Coronary artery (tissue), 2 donors: ENCODE data around the gene ATF7IP2.
A peak's percentile ranks its signal among the peaks of the same experiment; 100 is the strongest.
"Not testable (repeated sequence)": the region's sequence is repeated elsewhere in the genome, so short reads cannot be mapped to it uniquely, and the experiment has no call there.

Experiments
- DNase-seq: peaks from one replicate; pipeline ENCODE4 v3.0.0-alpha.2; 2017; ENCODE audit warnings: low spot score
- H3K27ac ChIP-seq, 2 donors: fragments of 200-600 bp; sonication (generic); one replicate each; pipeline ENCODE4 v1.5.1; 2016 to 2019
- H3K4me3 ChIP-seq: fragments of 200-600 bp; sonication (generic); 2 replicates; pipeline ENCODE4 v1.5.1; 2016; ENCODE audit warnings: mild to moderate bottlenecking, moderate library complexity
- TF ChIP-seq, protein P1 (sequence below): fragments of 200-600 bp; sonication (generic); IDR thresholded peaks from one replicate; pipeline ENCODE4 v1.5.1; 2019; ENCODE audit warnings: antibody characterized with exemption

The ATF7IP2 gene, protein sequence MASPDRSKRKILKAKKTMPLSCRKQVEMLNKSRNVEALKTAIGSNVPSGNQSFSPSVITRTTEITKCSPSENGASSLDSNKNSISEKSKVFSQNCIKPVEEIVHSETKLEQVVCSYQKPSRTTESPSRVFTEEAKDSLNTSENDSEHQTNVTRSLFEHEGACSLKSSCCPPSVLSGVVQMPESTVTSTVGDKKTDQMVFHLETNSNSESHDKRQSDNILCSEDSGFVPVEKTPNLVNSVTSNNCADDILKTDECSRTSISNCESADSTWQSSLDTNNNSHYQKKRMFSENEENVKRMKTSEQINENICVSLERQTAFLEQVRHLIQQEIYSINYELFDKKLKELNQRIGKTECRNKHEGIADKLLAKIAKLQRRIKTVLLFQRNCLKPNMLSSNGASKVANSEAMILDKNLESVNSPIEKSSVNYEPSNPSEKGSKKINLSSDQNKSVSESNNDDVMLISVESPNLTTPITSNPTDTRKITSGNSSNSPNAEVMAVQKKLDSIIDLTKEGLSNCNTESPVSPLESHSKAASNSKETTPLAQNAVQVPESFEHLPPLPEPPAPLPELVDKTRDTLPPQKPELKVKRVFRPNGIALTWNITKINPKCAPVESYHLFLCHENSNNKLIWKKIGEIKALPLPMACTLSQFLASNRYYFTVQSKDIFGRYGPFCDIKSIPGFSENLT

DNA sequence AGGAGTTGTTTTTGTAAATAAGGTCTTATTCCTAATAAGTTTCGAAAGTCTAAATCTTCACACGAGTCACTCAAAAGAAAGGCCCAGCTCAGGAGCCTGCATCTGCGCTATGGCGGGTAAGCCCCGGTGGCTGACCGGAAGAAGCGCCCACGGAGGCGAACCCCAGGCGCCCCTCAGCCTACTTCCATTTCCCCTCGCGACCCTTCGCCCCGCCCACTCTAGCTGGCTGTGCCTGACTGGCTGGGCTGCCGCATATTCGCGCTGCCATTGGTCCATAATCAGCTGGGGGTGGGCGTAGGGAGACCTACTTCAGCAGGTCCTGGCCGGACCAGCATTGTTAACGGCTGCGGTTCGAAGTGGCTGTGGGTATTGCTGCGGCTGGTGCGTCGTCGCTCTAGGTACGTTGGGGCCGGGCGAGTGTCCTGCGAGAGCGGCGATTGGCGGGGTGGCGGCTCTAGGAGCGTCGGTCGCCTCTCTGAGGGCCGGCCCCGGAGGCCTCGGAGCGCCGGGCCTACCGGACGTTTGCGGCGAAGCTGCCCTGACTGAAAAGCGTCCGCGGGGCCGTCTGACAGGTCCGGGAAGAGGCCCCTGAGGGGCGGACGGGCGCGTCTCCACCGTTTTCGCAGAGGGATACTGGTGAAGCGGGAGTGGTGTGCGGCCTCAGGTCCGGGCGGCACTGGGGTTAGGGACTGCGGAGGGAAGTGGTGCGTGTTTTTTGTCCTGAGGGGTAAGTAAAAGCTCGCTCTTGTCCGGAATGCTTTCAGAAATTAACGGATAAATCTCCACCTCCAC, at the start of gene ATF7IP2:
Gene ATF7IP2, plus strand, starts transcription at position 337 of the 792 bp plus-strand sequence. CDS start 44,560 bp downstream, outside the sequence.
- TF ChIP-seq, protein P1, sequence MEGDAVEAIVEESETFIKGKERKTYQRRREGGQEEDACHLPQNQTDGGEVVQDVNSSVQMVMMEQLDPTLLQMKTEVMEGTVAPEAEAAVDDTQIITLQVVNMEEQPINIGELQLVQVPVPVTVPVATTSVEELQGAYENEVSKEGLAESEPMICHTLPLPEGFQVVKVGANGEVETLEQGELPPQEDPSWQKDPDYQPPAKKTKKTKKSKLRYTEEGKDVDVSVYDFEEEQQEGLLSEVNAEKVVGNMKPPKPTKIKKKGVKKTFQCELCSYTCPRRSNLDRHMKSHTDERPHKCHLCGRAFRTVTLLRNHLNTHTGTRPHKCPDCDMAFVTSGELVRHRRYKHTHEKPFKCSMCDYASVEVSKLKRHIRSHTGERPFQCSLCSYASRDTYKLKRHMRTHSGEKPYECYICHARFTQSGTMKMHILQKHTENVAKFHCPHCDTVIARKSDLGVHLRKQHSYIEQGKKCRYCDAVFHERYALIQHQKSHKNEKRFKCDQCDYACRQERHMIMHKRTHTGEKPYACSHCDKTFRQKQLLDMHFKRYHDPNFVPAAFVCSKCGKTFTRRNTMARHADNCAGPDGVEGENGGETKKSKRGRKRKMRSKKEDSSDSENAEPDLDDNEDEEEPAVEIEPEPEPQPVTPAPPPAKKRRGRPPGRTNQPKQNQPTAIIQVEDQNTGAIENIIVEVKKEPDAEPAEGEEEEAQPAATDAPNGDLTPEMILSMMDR: no peak
- DNase-seq: peak; percentile 89
- Histone ChIP-seq H3K27ac (peak within 1 kb of the TSS; percentile 54 to 74), H3K4me3 (peak within 1 kb of the TSS; percentile 80)

DNA sequence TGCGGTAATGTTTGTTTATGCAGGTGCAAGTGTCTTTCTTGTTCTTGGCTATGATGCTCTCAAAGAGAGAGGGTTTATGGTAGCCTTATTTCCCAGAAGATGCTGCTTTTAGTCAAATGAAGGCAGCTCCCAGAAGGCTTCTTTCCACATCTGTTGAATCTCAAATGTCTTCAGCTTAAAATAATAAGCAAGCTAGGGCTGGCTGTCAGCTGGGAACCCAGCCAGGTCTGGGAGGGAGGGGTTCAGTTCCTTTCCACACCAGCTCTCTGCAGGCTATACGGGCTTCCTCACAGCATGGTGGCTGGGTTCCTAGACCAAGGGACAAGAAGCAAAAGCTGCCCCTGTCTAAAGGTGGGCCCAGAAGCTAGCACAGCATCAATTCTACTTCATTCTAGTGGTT, 47.4 kb upstream of the ATF7IP2 start:
- no peak overlapping the region for H3K27ac ChIP-seq
- no peak for DNase-seq
- TF ChIP-seq, protein P1: no peak
- no peak overlapping the region for H3K4me3 ChIP-seq

DNA sequence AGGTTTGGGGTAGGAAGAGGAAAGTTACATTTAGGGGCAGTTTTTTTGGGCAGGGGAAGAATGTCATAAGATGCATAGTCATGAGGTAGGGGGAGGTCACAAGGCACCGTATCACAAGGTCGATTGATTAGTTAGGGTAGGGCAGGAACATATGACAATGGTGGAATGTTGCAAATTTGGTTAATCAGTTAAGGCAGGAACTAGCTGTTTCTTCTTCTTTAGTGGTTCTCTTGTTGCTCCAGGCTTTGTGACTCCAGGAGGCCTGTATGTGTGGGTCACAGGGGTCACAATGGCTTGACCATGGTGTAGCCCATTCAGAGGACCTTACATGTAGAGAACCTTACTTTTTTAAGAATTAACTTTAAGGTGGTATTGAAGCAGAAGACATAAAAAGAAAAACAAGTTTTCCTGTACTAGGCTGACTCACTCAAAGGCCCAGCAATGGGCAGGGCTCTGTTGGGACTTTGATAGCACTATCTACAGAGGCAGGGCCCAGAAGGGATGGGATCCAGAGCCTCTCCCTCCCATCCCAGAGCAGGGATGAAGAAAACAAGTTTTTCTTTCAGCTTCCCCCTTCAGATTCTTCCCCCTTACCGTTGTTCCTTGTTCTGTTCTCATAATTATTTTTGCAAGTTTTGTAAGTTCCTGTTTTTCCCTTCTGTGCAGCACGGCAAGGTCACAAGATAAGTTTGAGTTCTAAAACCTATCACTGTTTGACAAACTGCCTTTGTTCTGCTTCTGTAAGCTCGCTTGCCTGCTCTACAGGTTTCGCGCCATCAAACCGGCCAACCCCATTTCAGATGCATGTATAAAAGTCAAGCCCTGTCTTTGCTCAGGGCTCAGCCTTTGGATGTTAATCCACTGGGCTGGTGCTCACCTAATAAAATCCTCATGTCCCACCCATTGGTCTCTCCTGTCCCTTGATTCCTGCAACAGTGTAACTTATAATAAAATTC, 45.8 kb upstream of the ATF7IP2 start:
- Histone ChIP-seq H3K27ac (no peak overlapping the region), H3K4me3 (no peak overlapping the region)
- no peak for DNase-seq
- TF ChIP-seq, protein P1: no peak

DNA sequence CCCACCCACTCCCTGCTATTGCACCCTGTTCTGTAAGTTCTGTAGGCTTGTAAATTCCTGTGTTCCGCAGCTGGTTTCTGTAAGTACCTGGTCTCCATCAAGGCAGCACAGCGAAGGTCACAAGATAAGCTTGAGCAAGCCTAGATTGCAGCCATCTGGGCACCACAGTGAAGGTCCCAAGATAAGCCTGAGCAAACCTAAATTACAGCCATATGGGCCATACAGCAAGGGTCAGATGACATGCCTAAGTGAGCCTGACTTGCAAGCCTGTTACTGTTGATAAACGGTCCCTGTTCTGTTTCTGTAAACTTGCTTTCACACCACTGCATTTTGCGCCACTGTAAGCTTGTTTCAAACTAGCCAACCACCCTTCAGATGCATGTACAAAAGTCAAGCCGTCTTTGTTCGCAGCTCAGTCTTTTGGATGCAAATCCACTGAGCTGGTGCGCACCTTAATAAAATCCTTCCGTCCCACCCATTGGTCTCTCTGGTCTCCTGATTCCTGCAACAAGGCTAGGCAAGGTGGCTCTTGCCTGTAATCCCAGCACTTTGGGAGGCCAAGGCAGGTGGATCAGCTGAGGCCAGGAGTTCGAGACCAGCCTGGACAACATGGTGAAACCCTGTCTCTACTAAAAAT, 42.6 kb upstream of the ATF7IP2 start:
- TF ChIP-seq, protein P1: no peak
- H3K27ac ChIP-seq: no peak overlapping the region
- no peak overlapping the region for H3K4me3 ChIP-seq
- DNase-seq: no peak

DNA sequence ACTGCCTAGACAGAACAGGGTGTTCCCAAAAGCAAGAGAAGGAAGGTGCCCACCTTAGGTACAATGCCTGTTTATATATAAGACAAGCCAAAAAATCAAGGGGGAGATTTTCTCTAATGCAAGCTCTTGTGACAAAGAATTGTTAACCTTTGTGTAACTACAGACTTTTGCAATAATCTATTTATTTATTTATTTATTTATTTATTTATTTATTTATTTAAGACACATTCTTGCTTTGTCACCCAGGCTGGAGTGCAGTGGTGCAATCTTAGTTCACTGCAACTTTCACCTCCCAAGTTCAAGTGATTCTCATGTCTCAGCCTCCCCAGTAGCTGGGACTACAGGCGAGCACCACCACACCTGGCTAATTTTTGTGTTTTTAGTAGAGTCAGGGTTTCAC, 41.2 kb upstream of the ATF7IP2 start:
- not testable (repeated sequence) for H3K4me3 ChIP-seq, DNase-seq, H3K27ac ChIP-seq

DNA sequence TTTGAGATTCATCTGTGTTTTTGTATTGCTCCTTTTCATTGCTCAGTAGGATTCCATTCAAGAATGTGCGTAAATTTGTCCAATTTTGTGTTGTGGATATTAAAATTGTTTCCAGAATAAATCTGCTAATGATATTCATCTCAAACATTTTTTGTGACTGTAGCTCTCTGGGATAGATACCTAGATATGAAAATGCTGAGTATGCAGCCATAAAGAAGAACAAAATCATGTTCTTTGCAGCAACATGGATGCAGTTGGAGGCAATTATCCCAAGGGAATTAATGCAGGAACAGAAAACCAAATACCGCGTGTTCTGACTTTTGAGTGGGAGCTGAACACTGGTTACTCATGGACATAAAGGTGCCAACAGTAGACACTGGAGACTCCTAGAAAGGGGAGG, 40.2 kb upstream of the ATF7IP2 start:
- TF ChIP-seq, protein P1: no peak
- H3K27ac ChIP-seq: no peak overlapping the region
- no peak overlapping the region for H3K4me3 ChIP-seq
- DNase-seq: no peak
